ENCODE results near the gene GNAL.

GNAL gene

GRCh38 chr18:11839556-11839955, 150.5 kb downstream of the GNAL start:
- TF ChIP-seq GLIS3 (CRISPR knock-in tag; IDR thresholded peaks at IDR 0.05) (no peak), ZNF70 (CRISPR knock-in tag; IDR thresholded peaks at IDR 0.05) (no peak), ZNF8 (CRISPR knock-in tag; IDR thresholded peaks at IDR 0.05) (no peak), ISL1 (CRISPR knock-in tag; IDR thresholded peaks at IDR 0.05) (no peak), CSRNP3 (CRISPR knock-in tag; IDR thresholded peaks at IDR 0.05) (no peak), CREB5 (CRISPR knock-in tag; IDR thresholded peaks at IDR 0.05; ENCODE audit: low read depth) (no peak), ZFP30 (CRISPR knock-in tag; IDR thresholded peaks at IDR 0.05) (no peak), TOX (CRISPR knock-in tag; IDR thresholded peaks at IDR 0.05; ENCODE audit: borderline replicate concordance) (no peak), RARB (CRISPR knock-in tag; IDR thresholded peaks at IDR 0.05) (no peak)
- ATAC-seq: peak; percentile 51; the same call in 2 of the 3 replicates

- no peak for TF ChIP-seq ARNTL (CRISPR knock-in tag; IDR thresholded peaks at IDR 0.05; ENCODE audit: borderline replicate concordance, low read depth)
- TF ChIP-seq OSR1 (CRISPR knock-in tag; IDR thresholded peaks at IDR 0.05): no peak
- TF ChIP-seq TCF4 (CRISPR knock-in tag; IDR thresholded peaks at IDR 0.05; ENCODE audit: borderline replicate concordance): no peak
- no peak for TF ChIP-seq PPARA (CRISPR knock-in tag; IDR thresholded peaks at IDR 0.05; ENCODE audit: borderline replicate concordance)
- no peak for TF ChIP-seq ESRRG (CRISPR knock-in tag; IDR thresholded peaks at IDR 0.05)
- no peak for TF ChIP-seq ZC3H10 (CRISPR knock-in tag; IDR thresholded peaks at IDR 0.05)
- TF ChIP-seq ZNF70 (CRISPR knock-in tag; IDR thresholded peaks at IDR 0.05): no peak
- no peak for TF ChIP-seq CREB5 (CRISPR knock-in tag; IDR thresholded peaks at IDR 0.05; ENCODE audit: low read depth)
- no peak for TF ChIP-seq CSDC2 (CRISPR knock-in tag; IDR thresholded peaks at IDR 0.05)
- TF ChIP-seq SNAI2 (CRISPR knock-in tag; IDR thresholded peaks at IDR 0.05): no peak
- no peak for TF ChIP-seq RARB (CRISPR knock-in tag; IDR thresholded peaks at IDR 0.05)
- no peak for TF ChIP-seq CSRNP3 (CRISPR knock-in tag; IDR thresholded peaks at IDR 0.05)
- TF ChIP-seq ZNF565 (CRISPR knock-in tag; conservative IDR thresholded peaks at IDR 0.05; ENCODE audit: low read depth): no peak
- TF ChIP-seq ISL1 (CRISPR knock-in tag; IDR thresholded peaks at IDR 0.05): no peak
- no peak for TF ChIP-seq TSHZ2 (CRISPR knock-in tag; IDR thresholded peaks at IDR 0.05)
- peak; percentile 32; the same call in 1 of the 3 replicates for ATAC-seq
Observed at GRCh38 chr18:11840493-11840892, 151.4 kb downstream of the GNAL start.

- no peak for TF ChIP-seq ESRRG (CRISPR knock-in tag; IDR thresholded peaks at IDR 0.05)
- TF ChIP-seq ARNTL (CRISPR knock-in tag; IDR thresholded peaks at IDR 0.05; ENCODE audit: borderline replicate concordance, low read depth): no peak
- ATAC-seq: no peak
Observed at GRCh38 chr18:11842562-11842961, 153.5 kb downstream of the GNAL start.

- ATAC-seq: no peak
- TF ChIP-seq PATZ1 (CRISPR knock-in tag; IDR thresholded peaks at IDR 0.05; ENCODE audit: borderline replicate concordance) (no peak), ISL1 (CRISPR knock-in tag; IDR thresholded peaks at IDR 0.05) (no peak), ARNTL (CRISPR knock-in tag; IDR thresholded peaks at IDR 0.05; ENCODE audit: borderline replicate concordance, low read depth) (no peak), CREB5 (CRISPR knock-in tag; IDR thresholded peaks at IDR 0.05; ENCODE audit: low read depth) (no peak), ZNF565 (CRISPR knock-in tag; conservative IDR thresholded peaks at IDR 0.05; ENCODE audit: low read depth) (no peak), TSHZ2 (CRISPR knock-in tag; IDR thresholded peaks at IDR 0.05) (no peak)
Observed at GRCh38 chr18:11844436-11844835, 155.4 kb downstream of the GNAL start.
